Mucosa of descending colon (tissue), 3 donors: ENCODE results near the gene BMAL1. TPM values are rescaled to one million over a fixed set of nuclear protein-coding genes. Genes with fewer than 3 reads are reported as not detected.

Experiments used
- ATAC-seq: fragments of 200-7000 bp; cut with Tn5 transposase; one replicate; pipeline ENCODE4 v1.9.1; 2020; ENCODE audit warnings: mild to moderate bottlenecking, moderate library complexity
- DNase-seq, 3 donors: peaks; one replicate each; pipeline ENCODE4 v3.0.0-alpha.2; 2020
- H3K36me3 ChIP-seq: fragments of 200-600 bp; one replicate; pipeline ENCODE4 v1.8.0; 2021; ENCODE audit warnings: low read depth, mild to moderate bottlenecking
- H3K4me1 ChIP-seq: fragments of 200-600 bp; one replicate; pipeline ENCODE4 v1.8.0; 2021; ENCODE audit warnings: low read depth, mild to moderate bottlenecking
- H3K4me3 ChIP-seq: fragments of 200-600 bp; one replicate; pipeline ENCODE4 v1.8.0; 2021; ENCODE audit warnings: mild to moderate bottlenecking
- H3K9me3 ChIP-seq: fragments of 200-600 bp; one replicate; pipeline ENCODE4 v1.8.0; 2021; ENCODE audit warnings: mild to moderate bottlenecking
- intact Hi-C, 2 donors: fragments of 100-400 bp; cut with DNase I in 1 of 2; cut with micrococcal nuclease in 1 of 2; formaldehyde crosslinking; loops; one replicate each; pipeline versions ENCODE4 v1.11.0 to v1.11.1; 2022; cut with DNase I, micrococcal nuclease
- total RNA-seq, 3 donors: library from RNA; stranded (reverse); fragmentation: NEBNext Ultra II Directional in 2 of 3; extraction: Animal tissue kit (Norgen Biotek cat#: 25700) in 2 of 3; gene quantifications; one replicate each; pipeline versions ENCODE4 v1.2.1 to v1.2.4, GENCODE V29; 2021 to 2023
- TF ChIP-seq, protein P1 (sequence below): fragments of 200-600 bp; IDR thresholded peaks from one replicate; pipeline ENCODE4 v1.8.0; 2022; ENCODE audit warnings: antibody characterized with exemption, mild to moderate bottlenecking
- donor health status: DM: no; HTN: no; CAD: no; lungs with moderate emphysema.
- donor health status: DM: no; HTN: no; CAD: no.
- donor health status: DM: no; HTN: yes; CAD: no.

BMAL1 gene
- total RNA-seq, 3 donors from 2014 or later: 26.6 to 40.1 (median 29.8) TPM

GRCh38 chr11:13357232-13357631 is 79.6 kb downstream of the BMAL1 start:
- no peaks in the 10 kb centered on the region for H3K36me3 ChIP-seq
- no peak for ATAC-seq
- intact Hi-C loops: no loop called here

GRCh38 chr11:13358596-13359270 is 81.1 kb downstream of the BMAL1 start:
- no peaks in the 10 kb centered on the region for H3K36me3 ChIP-seq
- intact Hi-C loops: no loop called here
- TF ChIP-seq, protein P1, sequence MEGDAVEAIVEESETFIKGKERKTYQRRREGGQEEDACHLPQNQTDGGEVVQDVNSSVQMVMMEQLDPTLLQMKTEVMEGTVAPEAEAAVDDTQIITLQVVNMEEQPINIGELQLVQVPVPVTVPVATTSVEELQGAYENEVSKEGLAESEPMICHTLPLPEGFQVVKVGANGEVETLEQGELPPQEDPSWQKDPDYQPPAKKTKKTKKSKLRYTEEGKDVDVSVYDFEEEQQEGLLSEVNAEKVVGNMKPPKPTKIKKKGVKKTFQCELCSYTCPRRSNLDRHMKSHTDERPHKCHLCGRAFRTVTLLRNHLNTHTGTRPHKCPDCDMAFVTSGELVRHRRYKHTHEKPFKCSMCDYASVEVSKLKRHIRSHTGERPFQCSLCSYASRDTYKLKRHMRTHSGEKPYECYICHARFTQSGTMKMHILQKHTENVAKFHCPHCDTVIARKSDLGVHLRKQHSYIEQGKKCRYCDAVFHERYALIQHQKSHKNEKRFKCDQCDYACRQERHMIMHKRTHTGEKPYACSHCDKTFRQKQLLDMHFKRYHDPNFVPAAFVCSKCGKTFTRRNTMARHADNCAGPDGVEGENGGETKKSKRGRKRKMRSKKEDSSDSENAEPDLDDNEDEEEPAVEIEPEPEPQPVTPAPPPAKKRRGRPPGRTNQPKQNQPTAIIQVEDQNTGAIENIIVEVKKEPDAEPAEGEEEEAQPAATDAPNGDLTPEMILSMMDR: no peak
- ATAC-seq: no peak
- no peak for DNase-seq
- H3K9me3 ChIP-seq: no peaks in the 10 kb centered on the region
- H3K4me1 ChIP-seq: no peaks in the 10 kb centered on the region
- no peak overlapping the region for H3K4me3 ChIP-seq

More at GRCh38 chr11:13357232-13357631, 79.6 kb downstream of the BMAL1 start:
- no peak for DNase-seq
- no peaks in the 10 kb centered on the region for H3K4me1 ChIP-seq
- no peak overlapping the region for H3K4me3 ChIP-seq
- H3K9me3 ChIP-seq: no peaks in the 10 kb centered on the region
- TF ChIP-seq, protein P1: no peak

DNA sequence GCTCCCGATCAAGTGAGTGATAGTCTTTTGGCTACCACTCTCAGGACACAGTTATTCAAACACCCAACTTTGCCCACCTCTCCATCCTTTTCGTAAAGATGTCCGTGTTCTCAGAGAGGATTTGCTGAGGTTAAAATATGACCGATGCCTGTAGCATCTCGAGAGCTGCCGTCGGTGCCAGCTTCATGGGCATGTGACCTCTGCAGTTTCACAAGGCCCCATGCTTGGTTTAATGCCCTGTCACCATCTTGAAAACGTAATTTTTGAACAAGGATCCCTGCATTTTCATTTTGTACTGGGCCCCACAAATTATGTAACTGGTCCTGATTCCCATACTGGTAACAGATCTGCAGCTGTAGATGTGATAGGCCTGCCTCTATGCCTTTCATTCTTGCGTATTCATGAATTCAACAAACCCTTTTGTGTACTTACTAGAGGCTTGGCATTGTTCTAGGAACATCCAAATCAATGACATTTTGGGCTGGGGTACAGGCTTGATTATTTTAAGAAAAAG is 85.1 kb downstream of the BMAL1 start:
- no peaks in the 10 kb centered on the region for H3K9me3 ChIP-seq
- intact Hi-C loops: no loop called here
- no peaks in the 10 kb centered on the region for H3K4me1 ChIP-seq
- DNase-seq (no peak), ATAC-seq (no peak)
- no peaks in the 10 kb centered on the region for H3K36me3 ChIP-seq
- H3K4me3 ChIP-seq: no peak overlapping the region
- TF ChIP-seq, protein P1: no peak

GRCh38 chr11:13364388-13364787 is 86.8 kb downstream of the BMAL1 start:
- Histone ChIP-seq H3K4me3 (no peak overlapping the region), H3K36me3 (no peaks in the 10 kb centered on the region), H3K9me3 (no peaks in the 10 kb centered on the region), H3K4me1 (no peaks in the 10 kb centered on the region)
- ATAC-seq (no peak), DNase-seq (no peak)
- intact Hi-C loops: no loop called here
- TF ChIP-seq, protein P1: no peak

DNA sequence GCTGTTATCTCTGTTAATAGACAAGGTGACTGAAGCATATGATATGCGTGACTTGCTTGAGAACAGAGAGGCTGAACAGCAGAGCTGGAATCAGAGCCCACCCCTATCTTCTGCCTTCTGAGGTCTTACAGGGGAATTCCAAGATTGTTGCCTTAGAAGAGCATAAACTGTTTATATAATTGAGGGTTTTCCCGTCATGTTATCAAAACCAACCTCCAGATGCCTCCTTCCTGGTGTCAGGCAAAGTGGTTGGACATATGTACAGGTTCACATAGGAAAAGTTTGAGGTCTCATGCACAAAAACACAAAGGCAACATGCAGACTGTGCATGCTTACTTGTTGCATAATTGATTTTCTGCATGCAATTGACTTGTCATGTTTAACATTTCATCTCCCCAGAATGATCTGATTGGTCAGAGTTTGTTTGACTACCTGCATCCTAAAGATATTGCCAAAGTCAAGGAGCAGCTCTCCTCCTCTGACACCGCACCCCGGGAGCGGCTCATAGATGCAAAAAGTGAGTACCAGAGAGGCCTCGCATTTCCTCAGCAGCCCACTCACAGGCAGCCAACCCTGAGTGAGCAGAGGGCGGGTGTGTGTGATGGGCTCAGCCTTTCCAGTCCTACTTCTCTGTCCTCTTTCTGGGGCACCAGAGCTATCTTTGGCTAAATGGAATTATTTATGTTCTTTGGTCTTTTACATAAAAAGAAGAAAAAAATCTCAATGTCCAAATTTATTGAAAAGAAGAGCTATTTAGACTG is 88.9 kb downstream of the BMAL1 start:
- ATAC-seq (no peak), DNase-seq (no peak)
- H3K4me3 ChIP-seq: no peak overlapping the region
- no peaks in the 10 kb centered on the region for H3K36me3 ChIP-seq
- intact Hi-C loops: no loop called here
- no peaks in the 10 kb centered on the region for H3K9me3 ChIP-seq
- TF ChIP-seq, protein P1: no peak
- H3K4me1 ChIP-seq: no peaks in the 10 kb centered on the region
